H1 (cell line): ENCODE data around the gene ST3GAL2. TPM values are rescaled to one million over a fixed set of nuclear protein-coding genes. Genes with fewer than 3 reads are reported as not detected.
A peak's percentile ranks its signal among the peaks of the same experiment; 100 is the strongest.

ENCODE experiments used
- CTCF ChIA-PET: fragments of 300-600 bp; sonication (Branson Sonifier 250); formaldehyde crosslinking; loops from one replicate; lab custom pipeline; 2021; ENCODE audit not compliant: partially characterized antibody; lab: Charles Lee
- POLR2A ChIA-PET: fragments of 300-600 bp; sonication (Branson Sonifier 250); formaldehyde crosslinking; loops from one replicate; lab custom pipeline; 2021; ENCODE audit warnings: inconsistent platforms; ENCODE audit not compliant: partially characterized antibody; lab: Charles Lee
- DNase-seq, 2 experiments: peaks; one replicate each; pipeline versions ENCODE4 v3.0.0 to v3.0.0-alpha.2; 2010 to 2022; ENCODE audit warnings: low spot score in 2 of 2, low read depth in 1 of 2, mixed read lengths in 1 of 2
- FAIRE-seq: peaks from 2 replicates; lab custom pipeline; 2011; peaks lifted over from hg19 to GRCh38; lab: Jason Lieb, UNC
- H2AFZ ChIP-seq: 2 replicates; pipeline ENCODE4 v1.8.1; 2012; ENCODE audit warnings: low read length, inconsistent platforms
- H2AK5ac ChIP-seq: 2 replicates; pipeline ENCODE4 v1.6.1; 2013; ENCODE audit warnings: low read depth, low read length
- H2BK120ac ChIP-seq: replicated peaks from 2 replicates; pipeline ENCODE3; 2013; ENCODE audit warnings: low read depth, low read length, inconsistent platforms
- H2BK12ac ChIP-seq: 2 replicates; pipeline ENCODE4 v1.6.1; 2013; ENCODE audit warnings: low read depth, low read length
- H2BK15ac ChIP-seq: 2 replicates; pipeline ENCODE4 v1.6.1; 2013; ENCODE audit warnings: low read length
- H2BK20ac ChIP-seq: 2 replicates; pipeline ENCODE4 v1.6.1; 2013; ENCODE audit warnings: low read length
- H2BK5ac ChIP-seq: 2 replicates; pipeline ENCODE4 v1.6.1; 2013; ENCODE audit warnings: low read depth, low read length
- H3K14ac ChIP-seq: 2 replicates; pipeline ENCODE4 v1.6.1; 2013; ENCODE audit warnings: inconsistent platforms; ENCODE audit not compliant: insufficient read length
- H3K18ac ChIP-seq: 2 replicates; pipeline ENCODE4 v1.6.1; 2013; ENCODE audit warnings: low read length; ENCODE audit errors: extremely low read depth
- H3K23ac ChIP-seq: 2 replicates; pipeline ENCODE4 v1.6.1; 2013; ENCODE audit warnings: inconsistent platforms; ENCODE audit not compliant: insufficient read length
- H3K23me2 ChIP-seq: 2 replicates; pipeline ENCODE4 v1.6.1; 2013; ENCODE audit warnings: low read depth, low read length
- H3K27ac ChIP-seq: 2 replicates; pipeline ENCODE4 v1.6.1; 2011; ENCODE audit warnings: low read depth, low read length, inconsistent platforms
- H3K27me3 ChIP-seq, 4 experiments: replicated peaks in 1 of 4; 1 replicate in 1 of 4; 2 replicates in 3 of 4; pipeline versions ENCODE4 v1.6.1 to v1.8.1; 2011 to 2013; ENCODE audit warnings: low read length in 3 of 4, mild to moderate bottlenecking in 3 of 4, inconsistent platforms in 2 of 4, mixed read lengths in 2 of 4, moderate library complexity in 1 of 4; ENCODE audit not compliant: control insufficient read depth in 3 of 4, insufficient read depth in 3 of 4; ENCODE audit errors: extremely low read depth in 1 of 4
- H3K36me3 ChIP-seq, 4 experiments: 2 replicates each; pipeline versions ENCODE4 v1.6.1 to v1.8.1; 2011 to 2013; ENCODE audit warnings: mild to moderate bottlenecking in 4 of 4, low read length in 3 of 4, moderate library complexity in 2 of 4, control low read depth in 1 of 4, inconsistent platforms in 1 of 4; ENCODE audit not compliant: insufficient read depth in 4 of 4, control insufficient read depth in 2 of 4
- H3K4ac ChIP-seq: replicated peaks from 2 replicates; pipeline ENCODE3; 2013; ENCODE audit warnings: low read length, low read depth, mixed read lengths, inconsistent platforms; ENCODE audit not compliant: insufficient read length
- H3K4me1 ChIP-seq, 4 experiments: replicated peaks in 1 of 4; 1 replicate in 1 of 4; 2 replicates in 3 of 4; pipeline versions ENCODE4 v1.6.1 to v1.8.1; 2011 to 2013; ENCODE audit warnings: low read length in 3 of 4, inconsistent platforms in 2 of 4, mixed read lengths in 1 of 4; ENCODE audit not compliant: insufficient read depth in 4 of 4, control insufficient read depth in 3 of 4
- H3K4me2 ChIP-seq, 2 experiments: 2 replicates each; pipeline versions ENCODE4 v1.6.1 to v1.8.1; 2011 to 2013; ENCODE audit warnings: low read depth in 2 of 2, low read length in 2 of 2, control low read depth in 1 of 2, inconsistent platforms in 1 of 2, mild to moderate bottlenecking in 1 of 2; ENCODE audit not compliant: insufficient read depth in 1 of 2
- H3K4me3 ChIP-seq, 4 experiments: fragments of 200-600, 300-600 bp in 1 of 4; sonication (generic), shearing (Covaris generic), sonication (Bioruptor Twin) in 1 of 4; 2 replicates each; pipeline versions ENCODE4 v1.5.1 to v1.8.1; 2011 to 2016; ENCODE audit warnings: low read length in 4 of 4, low read depth in 3 of 4, control low read depth in 2 of 4, inconsistent platforms in 2 of 4, mild to moderate bottlenecking in 2 of 4, mixed read lengths in 1 of 4, moderate library complexity in 1 of 4; ENCODE audit not compliant: insufficient read depth in 2 of 4; ENCODE audit errors: extremely low read depth in 1 of 4
- H3K56ac ChIP-seq: replicated peaks from 2 replicates; pipeline ENCODE3; 2013; ENCODE audit warnings: low read depth, mild to moderate bottlenecking, mixed read lengths, low read length, inconsistent platforms; ENCODE audit not compliant: insufficient read length
- H3K79me1 ChIP-seq: 2 replicates; pipeline ENCODE4 v1.6.1; 2013; ENCODE audit warnings: low read depth, low read length, control low read depth
- H3K79me2 ChIP-seq, 2 experiments: 2 replicates each; pipeline versions ENCODE4 v1.6.1 to v1.8.1; 2012 to 2013; ENCODE audit warnings: low read length in 2 of 2, mild to moderate bottlenecking in 2 of 2, inconsistent platforms in 1 of 2; ENCODE audit not compliant: insufficient read depth in 2 of 2, control insufficient read depth in 1 of 2
- H3K9ac ChIP-seq, 4 experiments: replicated peaks in 1 of 4; 1 replicate in 1 of 4; 2 replicates in 3 of 4; pipeline versions ENCODE4 v1.6.1 to v1.8.1; 2011 to 2013; ENCODE audit warnings: low read depth in 3 of 4, low read length in 3 of 4, control low read depth in 2 of 4, mild to moderate bottlenecking in 2 of 4, moderate library complexity in 2 of 4, inconsistent platforms in 1 of 4; ENCODE audit errors: extremely low read depth in 1 of 4
- H3K9me3 ChIP-seq, 2 experiments: 2 replicates each; pipeline versions ENCODE4 v1.6.1 to v1.8.1; 2012 to 2013; ENCODE audit warnings: mild to moderate bottlenecking in 2 of 2, moderate library complexity in 2 of 2, control low read depth in 1 of 2, inconsistent platforms in 1 of 2, low read depth in 1 of 2, low read length in 1 of 2, mixed read lengths in 1 of 2; ENCODE audit not compliant: insufficient read depth in 2 of 2
- H4K20me1 ChIP-seq, 2 experiments: replicated peaks in 1 of 2; 2 replicates each; pipeline versions ENCODE3 to v1.8.1; 2011 to 2013; ENCODE audit warnings: inconsistent platforms in 2 of 2, low read length in 2 of 2, mild to moderate bottlenecking in 1 of 2; ENCODE audit not compliant: insufficient read depth in 2 of 2, control insufficient read depth in 1 of 2
- H4K5ac ChIP-seq: 2 replicates; pipeline ENCODE4 v1.6.1; 2013; ENCODE audit warnings: low read length, low read depth, mixed read lengths, inconsistent platforms; ENCODE audit not compliant: insufficient read length
- H4K8ac ChIP-seq: 2 replicates; pipeline ENCODE4 v1.8.0; 2013; ENCODE audit warnings: mild to moderate bottlenecking, moderate library complexity, low read length, inconsistent platforms; ENCODE audit not compliant: insufficient read depth; ENCODE audit errors: extremely low read depth
- H4K91ac ChIP-seq: replicated peaks from 2 replicates; pipeline ENCODE3; 2013; ENCODE audit warnings: low read length, mixed read lengths, inconsistent platforms; ENCODE audit not compliant: insufficient read length
- ASH2L ChIP-seq: fragments of 200-600, 300-600 bp; sonication (generic); IDR thresholded peaks from one replicate; pipeline ENCODE4 v1.7.1; 2017; ENCODE audit warnings: low read length
- FOSL1 ChIP-seq: IDR thresholded peaks from 2 replicates; pipeline ENCODE4 v1.6.1; 2011; ENCODE audit warnings: mild to moderate bottlenecking, low read depth, low read length, moderate library complexity; ENCODE audit not compliant: insufficient read depth
- POU5F1 ChIP-seq: IDR thresholded peaks from 2 replicates; pipeline ENCODE4 v1.6.1; 2011; ENCODE audit warnings: low read depth, mild to moderate bottlenecking, low read length, moderate library complexity
- RAD21 ChIP-seq, 2 experiments: IDR thresholded peaks in 1 of 2; conservative IDR thresholded peaks in 1 of 2; 2 replicates each; pipeline ENCODE4 v1.6.1; 2011; ENCODE audit warnings: low read depth in 2 of 2, low read length in 2 of 2, improper control_type of control experiment in 1 of 2, inconsistent platforms in 1 of 2, mild to moderate bottlenecking in 1 of 2, moderate library complexity in 1 of 2
- RXRA ChIP-seq: IDR thresholded peaks from 2 replicates; pipeline ENCODE4 v1.6.1; 2011; ENCODE audit warnings: low read depth, mild to moderate bottlenecking, low read length, moderate library complexity; ENCODE audit not compliant: insufficient read depth
- SAP30 ChIP-seq: fragments of 300-600 bp; sonication (generic); IDR thresholded peaks from 2 replicates; pipeline ENCODE4 v1.7.1; 2012; ENCODE audit warnings: low read length, moderate library complexity, mild to moderate bottlenecking, inconsistent platforms; ENCODE audit not compliant: insufficient read depth, insufficient replicate concordance
- TAF1 ChIP-seq: IDR thresholded peaks from 2 replicates; pipeline ENCODE4 v1.6.1; 2011; ENCODE audit warnings: mild to moderate bottlenecking, low read depth, low read length
- WGBS, 2 experiments: shearing (Covaris generic) in 1 of 2; methylation state at CpG; one replicate each; pipeline versions ENCODE4 v1.1.6 to v1.1.7; 2013 to 2015; ENCODE audit warnings: low lambda C conversion rate in 2 of 2, mixed read lengths in 2 of 2, inconsistent platforms in 1 of 2, low coverage in 1 of 2, missing lambda C conversion rate in 1 of 2; ENCODE audit not compliant: insufficient replicate concordance in 2 of 2, insufficient coverage in 1 of 2, insufficient read length in 1 of 2; ENCODE audit errors: extremely low coverage in 1 of 2, missing lambda C conversion rate in 1 of 2; 5-methylcytosine and 5-hydroxymethylcytosine counted together
- polyA plus RNA-seq, 7 experiments: library from polyadenylated mRNA; depleted of rRNA in 3 of 7; stranded (reverse) in 5 of 7; unstranded in 2 of 7; fragments of >200 nt in 5 of 7; fragments of 200-250 nt in 2 of 7; gene quantifications; 1 replicate in 5 of 7; 2 replicates in 1 of 7; 4 replicates in 1 of 7; pipeline versions ENCODE4 v1.2.1 to v1.2.3, GENCODE V29; 2011 to 2013; ENCODE audit warnings: missing spikeins in 2 of 7, mixed read lengths in 2 of 7
- total RNA-seq: library from RNA; stranded (reverse); fragmentation: NEBNext Ultra II Directional; extraction: Animal tissue kit (Norgen Biotek cat#: 25700); gene quantifications from 2 replicates; pipeline ENCODE4 v1.2.1, GENCODE V29; 2021
- TF ChIP-seq, protein P1 (sequence below), 3 experiments: IDR thresholded peaks; 1 replicate in 2 of 3; 2 replicates in 1 of 3; pipeline versions ENCODE4 v1.5.1 to v1.6.1; 2011; ENCODE audit warnings: low read length in 3 of 3, mild to moderate bottlenecking in 3 of 3, inconsistent platforms in 2 of 3, low read depth in 1 of 3, moderate library complexity in 1 of 3; ENCODE audit not compliant: insufficient read depth in 1 of 3; ENCODE audit errors: control extremely low read depth in 1 of 3

The ST3GAL2 gene
- total and polyA plus RNA-seq, 2 of the 8 experiments (the other 6 are each of a cell fraction or from before 2014, with no cell fraction given) = 14.4 to 39.7 TPM

- no peak overlapping the region for H4K8ac ChIP-seq
- H2BK15ac ChIP-seq = no peak overlapping the region
- no peak overlapping the region for H3K14ac ChIP-seq
- H3K4ac ChIP-seq = no peak overlapping the region
- no peaks in the 10 kb centered on the region for H3K9me3 ChIP-seq
- H4K91ac ChIP-seq = no peak overlapping the region
- no peak overlapping the region for H3K9ac ChIP-seq
- H2AFZ ChIP-seq = no peak overlapping the region
- DNase-seq (no peak), FAIRE-seq (peak; percentile 69)
- H3K4me2 ChIP-seq = no peak overlapping the region
- H3K4me3 ChIP-seq = no peak overlapping the region
- no peak overlapping the region for H2AK5ac ChIP-seq
- ChIA-PET POLR2A (interaction anchor here (1.1 to 3.2 kb wide), 6 partner anchors 9 to 59 kb away, joined by 3 to 18 read pairs (median 4); partner anchors contain the start of genes AARS1 and DDX19B), CTCF (interaction anchor here (0.6 to 2.8 kb wide), 14 partner anchors 10 to 404 kb away, joined by 3 to 24 read pairs (median 3); partner anchors contain the start of gene DDX19A)
- H2BK5ac ChIP-seq = no peak overlapping the region
- no peaks in the 10 kb centered on the region for H3K4me1 ChIP-seq
- H2BK12ac ChIP-seq = no peak overlapping the region
- no peaks in the 10 kb centered on the region for H3K23me2 ChIP-seq
- H3K23ac ChIP-seq = no peak overlapping the region
- H2BK120ac ChIP-seq = no peak overlapping the region
- H3K56ac ChIP-seq = no peak overlapping the region
- H3K27ac ChIP-seq = no peak overlapping the region
- no peaks in the 10 kb centered on the region for H3K79me1 ChIP-seq
- peaks cover 17 to 31% (median 28%) of the 10 kb centered on the region in 4 experiments for H3K36me3 ChIP-seq
- H3K18ac ChIP-seq = no peak overlapping the region
- H3K79me2 ChIP-seq = no peaks in the 10 kb centered on the region
- 85% methylated on average over 9 of the region's 9 CpGs; no CpG with 5 or more reads in 1 of the 2 experiments for WGBS, 2 experiments
- H4K20me1 ChIP-seq = no peaks in the 10 kb centered on the region
- H2BK20ac ChIP-seq = no peak overlapping the region
- H3K27me3 ChIP-seq = no peaks in the 10 kb centered on the region
- no peak overlapping the region for H4K5ac ChIP-seq
- TF ChIP-seq, protein P1, sequence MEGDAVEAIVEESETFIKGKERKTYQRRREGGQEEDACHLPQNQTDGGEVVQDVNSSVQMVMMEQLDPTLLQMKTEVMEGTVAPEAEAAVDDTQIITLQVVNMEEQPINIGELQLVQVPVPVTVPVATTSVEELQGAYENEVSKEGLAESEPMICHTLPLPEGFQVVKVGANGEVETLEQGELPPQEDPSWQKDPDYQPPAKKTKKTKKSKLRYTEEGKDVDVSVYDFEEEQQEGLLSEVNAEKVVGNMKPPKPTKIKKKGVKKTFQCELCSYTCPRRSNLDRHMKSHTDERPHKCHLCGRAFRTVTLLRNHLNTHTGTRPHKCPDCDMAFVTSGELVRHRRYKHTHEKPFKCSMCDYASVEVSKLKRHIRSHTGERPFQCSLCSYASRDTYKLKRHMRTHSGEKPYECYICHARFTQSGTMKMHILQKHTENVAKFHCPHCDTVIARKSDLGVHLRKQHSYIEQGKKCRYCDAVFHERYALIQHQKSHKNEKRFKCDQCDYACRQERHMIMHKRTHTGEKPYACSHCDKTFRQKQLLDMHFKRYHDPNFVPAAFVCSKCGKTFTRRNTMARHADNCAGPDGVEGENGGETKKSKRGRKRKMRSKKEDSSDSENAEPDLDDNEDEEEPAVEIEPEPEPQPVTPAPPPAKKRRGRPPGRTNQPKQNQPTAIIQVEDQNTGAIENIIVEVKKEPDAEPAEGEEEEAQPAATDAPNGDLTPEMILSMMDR (IDR thresholded peaks at IDR 0.05; ENCODE audit: control extremely low read depth in 1 of 3, insufficient read depth in 1 of 3, low read depth in 1 of 3, low read length in 3 of 3) = peak; percentile 24 to 47 (median 39)
- TF ChIP-seq TAF1 (no peak), POU5F1 (no peak), SAP30 (no peak), FOSL1 (no peak), ASH2L (no peak), RAD21 (IDR thresholded peaks at IDR 0.05 in 1 of 2, conservative IDR thresholded peaks at IDR 0.05 in 1 of 2; ENCODE audit: low read depth in 2 of 2, low read length in 2 of 2) (peak; percentile 22 to 38; a peak in 3 of 4 replicates), RXRA (no peak)
Measured at GRCh38 chr16:70331588-70332358, 107.1 kb downstream of the ST3GAL2 start.
